K562 (cell line): ENCODE results near the gene HEY2. TPM values are rescaled to one million over a fixed set of nuclear protein-coding genes. Genes with fewer than 3 reads are reported as not detected.

Experiments
- ADNP ChIP-seq: fragments of 200-800 bp; sonication (Bioruptor generic); IDR thresholded peaks from 2 replicates; pipeline ENCODE4 v1.6.1; 2016; ENCODE audit warnings: missing genetic modification characterization, missing compliant biosample characterization
- EP300 ChIP-seq: IDR thresholded peaks from 2 replicates; pipeline ENCODE4 v1.6.1; 2012; ENCODE audit warnings: low read length, improper control_type of control experiment
- ERF ChIP-seq: fragments of 450-650 bp; formaldehyde crosslinking; IDR thresholded peaks from 2 replicates; pipeline ENCODE4 v1.4.0; 2020; ENCODE audit warnings: mild to moderate bottlenecking, mixed read lengths
- FOXM1 ChIP-seq, 2 experiments: fragments of 450-650 bp in 1 of 2; sonication (generic) in 1 of 2; formaldehyde crosslinking in 1 of 2; IDR thresholded peaks; 2 replicates each; pipeline versions ENCODE4 v1.6.1 to v1.9.0; 2017 to 2022; ENCODE audit warnings: low read depth in 2 of 2, mild to moderate bottlenecking in 2 of 2, missing genetic modification reagents in 1 of 2, moderate library complexity in 1 of 2
- HBP1 ChIP-seq: fragments of 450-650 bp; formaldehyde crosslinking; IDR thresholded peaks from 2 replicates; pipeline ENCODE4 v1.4.0; 2022; ENCODE audit warnings: missing genetic modification characterization
- HMGXB4 ChIP-seq: sonication (generic); formaldehyde crosslinking; IDR thresholded peaks from 2 replicates; pipeline ENCODE4 v1.8.1; 2023; ENCODE audit warnings: mild to moderate bottlenecking, missing genetic modification reagents
- NR4A1 ChIP-seq, 2 experiments: fragments of 250-450 bp in 1 of 2; fragments of 450-650 bp in 1 of 2; sonication (Bioruptor Pico) in 1 of 2; IDR thresholded peaks; 2 replicates each; pipeline versions ENCODE4 v1.4.0 to v1.6.1; 2016 to 2020; ENCODE audit warnings: mild to moderate bottlenecking in 2 of 2, missing compliant biosample characterization in 1 of 2, missing genetic modification characterization in 1 of 2, moderate library complexity in 1 of 2
- PCBP2 ChIP-seq: fragments of 200-400 bp; formaldehyde crosslinking; IDR thresholded peaks from 2 replicates; pipeline ENCODE4 v1.6.1; 2018; ENCODE audit warnings: low read length, low read depth, mild to moderate bottlenecking, moderate library complexity; ENCODE audit not compliant: poor library complexity, severe bottlenecking
- PHTF2 ChIP-seq: fragments of 250-450 bp; sonication (Bioruptor Pico); IDR thresholded peaks from 2 replicates; pipeline ENCODE4 v1.5.0; 2021; ENCODE audit warnings: mild to moderate bottlenecking
- PREB ChIP-seq: sonication (generic); formaldehyde crosslinking; IDR thresholded peaks from 2 replicates; pipeline ENCODE4 v1.8.1; 2023; ENCODE audit warnings: mild to moderate bottlenecking, missing genetic modification reagents
- PTRF ChIP-seq: fragments of 450-650 bp; IDR thresholded peaks from 2 replicates; pipeline ENCODE4 v1.6.1; 2016; ENCODE audit warnings: mild to moderate bottlenecking, missing genetic modification characterization, missing compliant biosample characterization
- RFX7 ChIP-seq: fragments of 250-450 bp; sonication (Bioruptor Pico); IDR thresholded peaks from 2 replicates; pipeline ENCODE4 v1.5.1; 2021; ENCODE audit warnings: mild to moderate bottlenecking
- ZFP36 ChIP-seq: fragments of 150-350 bp; IDR thresholded peaks from 2 replicates; pipeline ENCODE4 v1.6.1; 2018; ENCODE audit warnings: low read length, low read depth; ENCODE audit not compliant: partially characterized antibody
- ZNF24 ChIP-seq: fragments of 450-650 bp; IDR thresholded peaks from 2 replicates; pipeline ENCODE4 v1.6.1; 2016
- ZNF41 ChIP-seq: fragments of 250-450 bp; sonication (Bioruptor Pico); conservative IDR thresholded peaks from 2 replicates; pipeline ENCODE4 v1.4.0; 2020; ENCODE audit warnings: mild to moderate bottlenecking
- ZNF551 ChIP-seq: fragments of 250-450 bp; sonication (Bioruptor Pico); IDR thresholded peaks from 2 replicates; pipeline ENCODE4 v1.5.0; 2021; ENCODE audit warnings: mild to moderate bottlenecking, moderate library complexity
- polyA plus RNA-seq, 8 experiments: library from polyadenylated mRNA; depleted of rRNA in 4 of 8; stranded (reverse) in 5 of 8; unstranded in 3 of 8; fragments of >200 nt; fragmentation: Nextera tagmentation in 2 of 8; fragmentation: Illumina TruSeq in 1 of 8; extraction: Ambion mirVana in 2 of 8; extraction: Trizol in 1 of 8; gene quantifications; 2 replicates each; pipeline versions ENCODE4 v1.2.1 to v1.2.3, GENCODE V29; 2011 to 2014; ENCODE audit warnings: inconsistent platforms in 1 of 8, missing spikeins in 1 of 8
- total RNA-seq, 7 experiments: library from RNA; depleted of rRNA in 6 of 7; stranded (reverse); fragments of >200 nt in 6 of 7; fragmentation: Illumina TruSeq in 2 of 7; extraction: Trizol in 2 of 7; gene quantifications; 2 replicates each; pipeline versions ENCODE4 v1.2.1 to v1.2.3, GENCODE V29; 2011 to 2021; ENCODE audit warnings: low replicate concordance in 1 of 7
- TF ChIP-seq, protein P1 (sequence below): sonication (generic); formaldehyde crosslinking; IDR thresholded peaks from 2 replicates; pipeline ENCODE4 v1.8.1; 2023; ENCODE audit warnings: missing genetic modification reagents, mild to moderate bottlenecking, borderline replicate concordance

HEY2 gene
- total and polyA plus RNA-seq, 9 of the 15 experiments (the other 6 are each of a cell fraction or from before 2014, with no cell fraction given): 0.03 to 0.07 (median 0.06) TPM; not detected in 5

DNA sequence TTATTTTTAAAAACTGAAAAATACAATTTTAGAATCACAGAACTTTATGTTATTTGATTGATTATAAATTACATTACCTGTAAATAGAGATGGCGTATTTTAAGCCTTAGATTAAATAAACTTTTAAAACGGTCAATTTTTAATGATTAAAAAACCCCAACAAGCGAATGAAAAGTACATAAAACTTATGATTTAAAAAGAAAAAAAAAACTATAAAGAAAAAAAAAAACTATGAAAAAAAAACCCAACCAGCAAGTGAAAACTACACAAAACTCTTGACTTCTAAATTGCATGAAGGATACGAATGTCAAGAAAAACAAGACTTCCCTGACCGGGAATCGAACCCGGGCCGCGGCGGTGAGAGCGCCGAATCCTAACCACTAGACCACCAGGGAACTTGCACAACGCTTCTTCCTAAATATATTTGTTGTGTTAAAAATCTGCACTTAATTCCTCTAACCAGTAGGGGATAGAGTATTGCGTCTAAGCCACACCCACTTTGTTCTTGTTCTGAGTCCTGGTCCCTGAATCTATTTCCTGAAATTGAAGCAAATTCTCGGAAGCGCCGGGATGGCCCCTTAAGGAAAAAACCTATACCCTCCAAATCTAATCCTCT is 30.6 kb downstream of the HEY2 start (continued):
- TF ChIP-seq, protein P1, sequence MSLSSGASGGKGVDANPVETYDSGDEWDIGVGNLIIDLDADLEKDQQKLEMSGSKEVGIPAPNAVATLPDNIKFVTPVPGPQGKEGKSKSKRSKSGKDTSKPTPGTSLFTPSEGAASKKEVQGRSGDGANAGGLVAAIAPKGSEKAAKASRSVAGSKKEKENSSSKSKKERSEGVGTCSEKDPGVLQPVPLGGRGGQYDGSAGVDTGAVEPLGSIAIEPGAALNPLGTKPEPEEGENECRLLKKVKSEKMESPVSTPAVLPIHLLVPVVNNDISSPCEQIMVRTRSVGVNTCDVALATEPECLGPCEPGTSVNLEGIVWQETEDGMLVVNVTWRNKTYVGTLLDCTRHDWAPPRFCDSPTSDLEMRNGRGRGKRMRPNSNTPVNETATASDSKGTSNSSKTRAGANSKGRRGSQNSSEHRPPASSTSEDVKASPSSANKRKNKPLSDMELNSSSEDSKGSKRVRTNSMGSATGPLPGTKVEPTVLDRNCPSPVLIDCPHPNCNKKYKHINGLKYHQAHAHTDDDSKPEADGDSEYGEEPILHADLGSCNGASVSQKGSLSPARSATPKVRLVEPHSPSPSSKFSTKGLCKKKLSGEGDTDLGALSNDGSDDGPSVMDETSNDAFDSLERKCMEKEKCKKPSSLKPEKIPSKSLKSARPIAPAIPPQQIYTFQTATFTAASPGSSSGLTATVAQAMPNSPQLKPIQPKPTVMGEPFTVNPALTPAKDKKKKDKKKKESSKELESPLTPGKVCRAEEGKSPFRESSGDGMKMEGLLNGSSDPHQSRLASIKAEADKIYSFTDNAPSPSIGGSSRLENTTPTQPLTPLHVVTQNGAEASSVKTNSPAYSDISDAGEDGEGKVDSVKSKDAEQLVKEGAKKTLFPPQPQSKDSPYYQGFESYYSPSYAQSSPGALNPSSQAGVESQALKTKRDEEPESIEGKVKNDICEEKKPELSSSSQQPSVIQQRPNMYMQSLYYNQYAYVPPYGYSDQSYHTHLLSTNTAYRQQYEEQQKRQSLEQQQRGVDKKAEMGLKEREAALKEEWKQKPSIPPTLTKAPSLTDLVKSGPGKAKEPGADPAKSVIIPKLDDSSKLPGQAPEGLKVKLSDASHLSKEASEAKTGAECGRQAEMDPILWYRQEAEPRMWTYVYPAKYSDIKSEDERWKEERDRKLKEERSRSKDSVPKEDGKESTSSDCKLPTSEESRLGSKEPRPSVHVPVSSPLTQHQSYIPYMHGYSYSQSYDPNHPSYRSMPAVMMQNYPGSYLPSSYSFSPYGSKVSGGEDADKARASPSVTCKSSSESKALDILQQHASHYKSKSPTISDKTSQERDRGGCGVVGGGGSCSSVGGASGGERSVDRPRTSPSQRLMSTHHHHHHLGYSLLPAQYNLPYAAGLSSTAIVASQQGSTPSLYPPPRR (CRISPR knock-in tag): no peak
- TF ChIP-seq PCBP2 (no peak), ZNF551 (CRISPR knock-in tag) (no peak), ZNF41 (CRISPR knock-in tag) (no peak), HMGXB4 (CRISPR knock-in tag) (peak; percentile 50; the same call in 1 of the 2 replicates), NR4A1 (CRISPR knock-in tag; IDR thresholded peaks at IDR 0.05) (no peak), NR4A1 (tag; IDR thresholded peaks at IDR 0.05) (no peak), ZNF24 (peak; percentile 6; the same call in 1 of the 2 replicates), FOXM1 (IDR thresholded peaks at IDR 0.05; ENCODE audit: low read depth) (no peak; the same call in 1 of the 2 replicates), FOXM1 (CRISPR knock-in tag; IDR thresholded peaks at IDR 0.05; ENCODE audit: low read depth) (no peak), PHTF2 (CRISPR knock-in tag) (no peak), ZFP36 (no peak), EP300 (peak; percentile 79), PREB (no peak; the same call in 1 of the 2 replicates), HBP1 (CRISPR knock-in tag) (no peak), PTRF (tag) (no peak), RFX7 (CRISPR knock-in tag) (no peak), ERF (CRISPR knock-in tag) (no peak), ADNP (tag) (peak; percentile 73; the same call in 1 of the 2 replicates)
